ENCODE results near the gene SCN3A.

The SCN3A gene

DNA sequence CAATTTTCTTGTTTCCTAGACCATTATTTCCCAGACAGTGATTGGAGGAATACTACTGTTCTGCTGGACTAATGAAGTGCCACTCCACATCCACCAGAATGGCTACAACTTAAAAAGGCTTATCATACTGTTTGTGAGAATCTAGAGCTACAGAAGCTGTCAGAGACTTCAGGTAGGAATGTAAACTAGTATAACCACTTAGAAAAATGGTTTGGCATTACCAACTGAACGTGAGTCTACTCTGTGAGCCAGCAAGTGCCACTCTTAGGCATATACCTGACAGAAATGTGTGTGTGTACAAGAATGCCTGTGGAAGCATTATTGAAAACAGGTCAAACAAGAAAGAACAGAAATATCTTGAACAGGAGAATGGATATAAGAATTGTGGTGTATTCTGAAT lies 4.2 kb upstream of the SCN3A start:
- DNase-seq (ENCODE audit: low spot score in 2 of 2), result no peak

DNA sequence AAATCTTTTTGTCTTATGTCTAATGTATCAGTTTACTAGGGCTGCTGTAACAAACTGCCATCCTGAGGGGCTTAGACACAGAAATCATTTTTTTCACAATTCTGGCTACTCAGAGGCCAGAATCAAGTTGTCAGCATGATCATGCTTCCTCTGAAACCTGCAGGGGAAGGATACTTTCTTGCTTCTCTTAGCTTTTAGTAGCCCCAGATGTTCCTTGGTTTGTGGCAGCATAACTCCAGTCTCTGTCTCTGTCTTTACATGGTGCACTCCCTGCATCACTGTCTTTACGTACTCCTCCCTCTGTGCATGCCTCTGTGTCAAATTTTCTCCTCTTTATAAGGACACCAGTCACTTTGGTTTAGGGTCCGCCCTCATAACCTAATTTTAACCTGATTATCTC lies 2.0 kb upstream of the SCN3A start:
- Histone ChIP-seq H3K9me3 (no peaks in the 10 kb centered on the region), H3K36me3 (replicated peaks) (no peaks in the 10 kb centered on the region), H3K4me1 (peaks cover 2% of the 10 kb centered on the region; the same call in 1 of the 2 replicates), H3K27me3 (ENCODE audit: low read depth) (no peaks in the 10 kb centered on the region; the same call in 1 of the 2 replicates), H3K4me3 (no peak overlapping the region)
- no peak for DNase-seq (ENCODE audit: low spot score in 2 of 2)
- in situ Hi-C loops (cut with MboI; ENCODE audit: low sequenced_read_pairs), result no loop called here

More for the DNA sequence above, 4.2 kb upstream of the SCN3A start:
- H3K27me3 ChIP-seq (ENCODE audit: low read depth), result no peaks in the 10 kb centered on the region; the same call in 1 of the 2 replicates
- no peaks in the 10 kb centered on the region for H3K9me3 ChIP-seq
- no peaks in the 10 kb centered on the region for H3K36me3 ChIP-seq (replicated peaks)
- in situ Hi-C loops (cut with MboI; ENCODE audit: low sequenced_read_pairs), result no loop called here
- H3K4me3 ChIP-seq, result no peak overlapping the region
- H3K4me1 ChIP-seq, result peaks cover 2% of the 10 kb centered on the region; the same call in 1 of the 2 replicates

DNA sequence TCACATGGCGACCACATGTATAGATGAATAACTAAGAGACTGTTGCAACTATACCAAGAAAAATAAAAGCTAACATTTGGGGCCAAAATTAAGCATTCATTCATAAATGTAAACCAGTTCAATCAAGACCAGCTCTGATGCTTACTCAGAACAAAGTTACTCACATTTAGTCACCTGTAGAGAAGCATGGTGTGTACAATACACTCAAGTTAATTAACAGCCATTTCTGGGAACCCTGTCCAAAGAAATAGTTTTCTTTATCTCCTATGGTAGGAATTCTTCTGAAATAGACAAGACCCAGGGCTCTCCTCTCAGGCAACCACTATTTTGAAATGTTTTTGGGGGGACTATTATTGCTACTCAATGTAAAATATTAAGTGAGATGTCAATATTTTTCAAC lies 1.6 kb downstream of the SCN3A start:
- Histone ChIP-seq H3K36me3 (replicated peaks) (no peaks in the 10 kb centered on the region), H3K4me3 (no peak overlapping the region), H3K4me1 (peaks cover 2% of the 10 kb centered on the region; the same call in 1 of the 2 replicates), H3K27me3 (ENCODE audit: low read depth) (no peaks in the 10 kb centered on the region), H3K9me3 (no peaks in the 10 kb centered on the region)
- DNase-seq (ENCODE audit: low spot score in 2 of 2), result no peak
- in situ Hi-C loops (cut with MboI; ENCODE audit: low sequenced_read_pairs), result no loop called here

DNA sequence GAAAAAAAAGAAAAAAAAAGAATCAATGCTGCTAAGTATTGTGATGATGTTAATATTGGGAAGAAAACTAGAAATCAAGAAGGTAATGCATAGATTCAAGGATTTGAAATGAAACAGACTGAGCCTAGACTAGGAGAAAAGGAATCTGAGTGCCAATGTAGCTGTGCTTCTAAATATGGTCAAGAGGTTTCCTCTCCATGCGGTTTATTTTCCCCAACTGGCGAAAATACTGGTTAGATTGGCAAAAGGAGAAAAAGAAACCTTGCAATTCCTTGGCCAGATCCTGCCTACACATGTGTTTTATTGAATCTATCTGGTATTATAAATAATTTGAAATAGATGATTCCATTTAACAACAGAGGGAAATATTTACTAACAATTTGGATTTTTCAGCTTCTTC lies 5.7 kb downstream of the SCN3A start:
- no peaks in the 10 kb centered on the region for H3K36me3 ChIP-seq (replicated peaks)
- in situ Hi-C loops (cut with MboI; ENCODE audit: low sequenced_read_pairs), result loop anchor here (25.0 kb wide), 1 partner anchor 186 kb away; no protein-coding TSS in a partner anchor
- no peak overlapping the region for H3K4me3 ChIP-seq
- no peak for DNase-seq (ENCODE audit: low spot score in 2 of 2)
- H3K4me1 ChIP-seq, result no peaks in the 10 kb centered on the region
- H3K27me3 ChIP-seq (ENCODE audit: low read depth), result peaks cover 4% of the 10 kb centered on the region; the same call in 1 of the 2 replicates
- no peaks in the 10 kb centered on the region for H3K9me3 ChIP-seq

DNA sequence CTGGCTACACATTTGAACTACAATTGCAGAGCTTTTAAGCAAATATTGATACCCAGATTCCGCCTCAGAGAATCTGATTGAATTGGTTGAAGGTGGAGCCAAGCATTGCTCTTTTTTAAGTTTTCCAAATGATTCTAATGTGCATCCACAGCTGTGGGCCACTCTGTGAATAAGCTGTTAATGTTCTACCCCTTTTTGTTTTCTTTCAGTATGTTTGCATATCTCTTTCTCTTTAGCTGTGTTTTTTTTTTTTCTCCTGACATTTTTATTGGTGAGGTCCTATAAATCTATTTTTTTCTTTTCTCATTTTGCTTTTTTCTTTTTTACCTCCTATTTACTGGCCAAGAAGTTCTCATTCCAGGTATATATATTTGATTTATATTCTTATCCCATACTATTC lies 6.5 kb downstream of the SCN3A start:
- no peak overlapping the region for H3K4me3 ChIP-seq
- DNase-seq (ENCODE audit: low spot score in 2 of 2), result no peak

DNA sequence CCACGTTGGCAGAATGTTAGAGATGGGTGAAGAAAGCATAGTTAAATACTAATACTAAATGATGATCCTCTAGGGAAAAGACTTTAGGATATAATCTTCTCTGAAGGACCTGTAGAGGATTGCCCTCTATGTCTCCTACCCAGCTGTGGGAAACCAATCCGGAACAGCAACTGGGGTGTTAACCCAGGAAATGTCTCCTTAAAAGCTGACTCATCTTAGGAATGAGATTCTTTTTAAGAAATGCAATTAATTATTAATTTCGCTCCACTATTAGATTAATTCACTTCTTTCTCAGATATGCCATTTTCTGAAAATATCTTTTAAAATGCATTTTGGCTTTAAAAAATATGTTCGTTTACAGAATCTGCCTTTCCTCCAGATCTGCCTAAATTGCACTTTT lies 7.4 kb downstream of the SCN3A start:
- H3K27me3 ChIP-seq (ENCODE audit: low read depth), result peaks cover 4% of the 10 kb centered on the region; the same call in 1 of the 2 replicates
- DNase-seq (ENCODE audit: low spot score in 2 of 2), result no peak
- H3K4me3 ChIP-seq, result no peak overlapping the region
- in situ Hi-C loops (cut with MboI; ENCODE audit: low sequenced_read_pairs), result loop anchor here (25.0 kb wide), 1 partner anchor 184 kb away; no protein-coding TSS in a partner anchor
- no peaks in the 10 kb centered on the region for H3K36me3 ChIP-seq (replicated peaks)
- no peaks in the 10 kb centered on the region for H3K4me1 ChIP-seq
- no peaks in the 10 kb centered on the region for H3K9me3 ChIP-seq

More for the DNA sequence above, 6.5 kb downstream of the SCN3A start:
- peaks cover 4% of the 10 kb centered on the region; the same call in 1 of the 2 replicates for H3K27me3 ChIP-seq (ENCODE audit: low read depth)
- no peaks in the 10 kb centered on the region for H3K4me1 ChIP-seq
- H3K36me3 ChIP-seq (replicated peaks), result no peaks in the 10 kb centered on the region
- no peaks in the 10 kb centered on the region for H3K9me3 ChIP-seq
- in situ Hi-C loops (cut with MboI; ENCODE audit: low sequenced_read_pairs), result loop anchor here (25.0 kb wide), 1 partner anchor 185 kb away; no protein-coding TSS in a partner anchor

DNA sequence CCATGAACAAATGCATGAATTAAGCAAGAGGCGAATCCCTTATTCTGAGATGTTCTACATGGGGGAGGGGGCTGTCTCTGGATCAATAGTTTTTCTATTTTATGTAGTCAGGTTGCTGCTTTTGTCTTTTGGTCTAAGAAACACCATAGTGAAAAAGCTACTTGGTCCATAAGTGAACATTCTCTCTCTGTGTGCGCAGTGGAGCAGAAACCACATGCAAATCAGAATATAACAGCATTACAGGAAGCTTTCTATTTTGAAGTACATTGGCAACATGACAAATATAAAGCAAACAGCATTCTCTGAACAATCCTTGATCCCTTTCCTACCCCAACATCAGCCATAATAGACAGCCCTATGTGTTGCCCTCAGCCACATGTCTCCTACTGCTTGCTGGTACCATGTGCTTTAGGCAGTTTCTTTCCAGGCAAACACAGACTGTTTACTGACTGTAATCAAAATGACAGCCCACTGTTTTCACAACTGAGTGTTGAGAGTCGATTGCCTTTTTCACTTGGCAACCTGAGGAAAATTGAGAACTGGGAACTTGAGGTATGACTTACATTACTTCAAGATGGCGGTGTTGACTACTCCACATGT lies 10.6 kb downstream of the SCN3A start:
- Histone ChIP-seq H3K4me3 (no peak overlapping the region), H3K36me3 (replicated peaks) (no peaks in the 10 kb centered on the region), H3K9me3 (no peaks in the 10 kb centered on the region), H3K27me3 (ENCODE audit: low read depth) (peaks cover 4% of the 10 kb centered on the region; the same call in 1 of the 2 replicates), H3K4me1 (no peaks in the 10 kb centered on the region)
- no peak for DNase-seq (ENCODE audit: low spot score in 2 of 2)
- in situ Hi-C loops (cut with MboI; ENCODE audit: low sequenced_read_pairs), result loop anchor here (25.0 kb wide), 1 partner anchor 181 kb away; no protein-coding TSS in a partner anchor

DNA sequence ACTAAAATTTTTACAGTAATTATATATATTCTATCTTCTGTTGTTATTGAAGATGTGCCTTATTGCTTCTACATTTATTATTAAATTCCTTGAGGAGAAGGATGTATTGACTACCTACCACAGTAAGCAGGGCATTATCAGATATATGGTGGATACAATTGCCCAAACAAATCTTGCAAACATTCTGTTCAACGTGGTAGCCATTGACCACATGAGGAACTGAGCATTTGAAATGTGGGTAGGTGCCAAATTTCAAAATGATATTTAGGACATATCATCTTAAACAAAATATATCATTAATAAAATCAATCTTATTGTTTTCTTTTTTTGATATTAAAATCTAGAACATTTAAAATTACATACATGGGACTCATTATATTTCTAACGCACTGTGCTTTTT lies 11.1 kb downstream of the SCN3A start:
- no peaks in the 10 kb centered on the region for H3K9me3 ChIP-seq
- in situ Hi-C loops (cut with MboI; ENCODE audit: low sequenced_read_pairs), result loop anchor here (25.0 kb wide), 1 partner anchor 180 kb away; no protein-coding TSS in a partner anchor
- no peaks in the 10 kb centered on the region for H3K36me3 ChIP-seq (replicated peaks)
- H3K27me3 ChIP-seq (ENCODE audit: low read depth), result peaks cover 4% of the 10 kb centered on the region; the same call in 1 of the 2 replicates
- DNase-seq (ENCODE audit: low spot score in 2 of 2), result no peak
- no peaks in the 10 kb centered on the region for H3K4me1 ChIP-seq
- no peak overlapping the region for H3K4me3 ChIP-seq

DNA sequence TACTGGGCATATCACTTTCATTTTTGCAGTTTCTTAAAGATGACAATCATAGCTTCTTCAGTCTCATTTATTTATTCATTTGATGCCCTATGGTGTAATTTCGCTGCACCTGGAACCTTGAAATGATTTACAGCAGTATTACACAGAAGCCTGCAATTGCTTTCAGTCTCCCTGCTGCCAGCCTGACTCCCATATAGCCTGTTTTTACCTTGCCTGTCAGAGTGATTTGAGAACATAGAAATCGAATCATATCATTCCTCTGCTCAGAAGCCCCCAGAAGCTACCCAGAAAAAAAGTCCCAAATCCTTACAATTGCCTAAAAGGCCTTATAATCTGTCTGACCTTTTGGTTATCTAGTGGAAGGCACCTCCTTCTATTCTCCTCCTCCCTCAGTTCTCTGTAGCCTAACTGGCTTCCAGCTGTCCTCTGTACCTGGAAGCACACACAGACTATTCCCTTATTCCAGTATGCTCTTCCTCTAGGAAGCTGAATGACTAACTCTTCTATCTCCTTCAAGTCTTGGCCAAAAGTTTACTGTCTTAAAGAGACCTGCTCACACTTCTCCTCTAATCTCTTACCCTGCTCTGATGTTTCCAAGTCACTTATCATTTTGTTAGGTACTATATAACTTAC lies 12.6 kb downstream of the SCN3A start:
- no peak for DNase-seq (ENCODE audit: low spot score in 2 of 2)
- H3K4me1 ChIP-seq, result no peaks in the 10 kb centered on the region
- H3K9me3 ChIP-seq, result no peaks in the 10 kb centered on the region
- H3K4me3 ChIP-seq, result no peak overlapping the region
- no peaks in the 10 kb centered on the region for H3K36me3 ChIP-seq (replicated peaks)
- in situ Hi-C loops (cut with MboI; ENCODE audit: low sequenced_read_pairs), result loop anchor here (25.0 kb wide), 1 partner anchor 179 kb away; no protein-coding TSS in a partner anchor
- H3K27me3 ChIP-seq (ENCODE audit: low read depth), result no peaks in the 10 kb centered on the region

DNA sequence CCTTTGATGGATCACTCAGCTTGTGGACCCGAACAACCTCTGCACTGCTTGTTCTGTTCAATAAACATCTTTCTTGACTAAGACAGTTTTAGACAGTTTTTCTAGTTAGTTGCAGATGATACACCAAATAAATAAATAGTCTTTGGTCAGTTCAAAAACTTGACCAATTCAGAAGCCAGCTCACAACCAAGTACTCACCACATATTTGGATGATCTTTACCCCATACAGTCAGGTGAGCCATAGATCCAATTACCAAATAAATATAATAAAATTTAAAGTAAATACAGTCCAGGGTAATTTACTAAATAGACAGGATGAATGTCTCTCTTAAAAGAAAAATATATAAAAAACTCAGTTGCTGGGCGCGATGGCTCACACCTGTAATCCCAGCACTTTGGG lies 18.2 kb downstream of the SCN3A start:
- no peak overlapping the region for H3K4me3 ChIP-seq
- no peaks in the 10 kb centered on the region for H3K36me3 ChIP-seq (replicated peaks)
- H3K27me3 ChIP-seq (ENCODE audit: low read depth), result no peaks in the 10 kb centered on the region
- in situ Hi-C loops (cut with MboI; ENCODE audit: low sequenced_read_pairs), result loop anchor here (25.0 kb wide), 1 partner anchor 173 kb away; no protein-coding TSS in a partner anchor
- no peak for DNase-seq (ENCODE audit: low spot score in 2 of 2)
- H3K4me1 ChIP-seq, result no peaks in the 10 kb centered on the region
- no peaks in the 10 kb centered on the region for H3K9me3 ChIP-seq

DNA sequence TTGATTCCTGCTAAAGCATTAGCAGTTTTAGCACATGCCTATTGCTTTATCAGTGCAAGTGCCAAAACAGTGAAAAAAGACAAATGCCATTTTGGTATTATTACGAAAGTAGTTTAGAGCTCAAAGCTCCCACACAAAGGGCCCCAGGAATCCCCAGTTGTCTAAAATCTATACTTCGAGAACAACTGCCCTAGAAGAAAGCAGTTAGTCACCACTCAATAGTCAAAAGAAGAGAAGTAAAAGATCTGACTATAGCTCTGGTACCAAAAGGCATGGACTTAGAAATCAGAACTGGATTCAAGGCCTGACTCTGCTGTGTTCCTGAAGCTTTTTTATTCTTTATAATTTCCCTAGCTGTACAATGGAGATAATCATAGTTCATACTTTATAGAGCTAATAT lies 21.8 kb downstream of the SCN3A start:
- in situ Hi-C loops (cut with MboI; ENCODE audit: low sequenced_read_pairs), result loop anchor here (25.0 kb wide), 1 partner anchor 170 kb away; no protein-coding TSS in a partner anchor
- H3K36me3 ChIP-seq (replicated peaks), result no peaks in the 10 kb centered on the region
- H3K27me3 ChIP-seq (ENCODE audit: low read depth), result no peaks in the 10 kb centered on the region
- no peaks in the 10 kb centered on the region for H3K9me3 ChIP-seq
- H3K4me1 ChIP-seq, result no peaks in the 10 kb centered on the region
- no peak for DNase-seq (ENCODE audit: low spot score in 2 of 2)
- H3K4me3 ChIP-seq, result no peak overlapping the region

DNA sequence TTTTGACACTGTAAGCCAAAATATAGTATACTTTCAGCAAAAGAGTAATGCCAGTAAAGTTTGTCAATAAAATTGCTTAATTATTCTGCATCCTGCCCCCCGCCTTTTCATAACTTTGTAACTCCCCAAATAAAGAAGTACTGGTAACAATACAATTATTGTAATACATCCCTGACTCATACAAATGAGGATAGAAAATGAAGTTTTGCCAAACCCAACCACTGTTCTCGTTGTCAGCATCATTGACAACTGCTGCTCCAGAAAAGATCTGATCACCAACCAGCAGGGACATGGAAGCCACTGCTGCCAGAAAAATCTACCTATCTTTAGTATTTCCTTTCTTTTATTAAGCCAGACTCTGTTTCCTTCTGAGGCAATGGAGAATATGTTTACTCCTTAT lies 27.1 kb downstream of the SCN3A start:
- DNase-seq (ENCODE audit: low spot score in 2 of 2), result no peak
- H3K4me1 ChIP-seq, result no peaks in the 10 kb centered on the region
- H3K9me3 ChIP-seq, result no peaks in the 10 kb centered on the region
- H3K4me3 ChIP-seq, result no peak overlapping the region
- in situ Hi-C loops (cut with MboI; ENCODE audit: low sequenced_read_pairs), result loop anchor here (25.0 kb wide), 1 partner anchor 164 kb away; no protein-coding TSS in a partner anchor
- H3K27me3 ChIP-seq (ENCODE audit: low read depth), result no peaks in the 10 kb centered on the region
- H3K36me3 ChIP-seq (replicated peaks), result no peaks in the 10 kb centered on the region

DNA sequence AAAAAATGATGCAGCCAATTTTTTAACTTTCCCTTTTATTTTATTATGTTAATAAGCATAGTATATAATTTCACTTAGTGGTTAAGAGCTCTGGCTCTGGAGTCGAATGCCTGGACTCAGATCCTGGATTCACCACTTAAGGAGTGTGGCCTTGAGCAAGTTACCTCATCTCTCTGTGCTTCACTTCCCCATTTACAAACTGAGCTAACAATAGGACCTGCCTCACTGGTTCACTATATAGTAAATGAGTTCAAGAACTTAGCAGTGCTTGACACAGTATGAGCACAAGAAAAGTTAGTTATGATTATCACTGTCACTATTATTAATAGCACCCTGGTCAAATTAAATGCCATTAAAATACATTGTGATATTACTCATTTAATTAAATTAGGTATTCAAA lies 30.6 kb downstream of the SCN3A start:
- no peaks in the 10 kb centered on the region for H3K9me3 ChIP-seq
- in situ Hi-C loops (cut with MboI; ENCODE audit: low sequenced_read_pairs), result no loop called here
- no peaks in the 10 kb centered on the region for H3K36me3 ChIP-seq (replicated peaks)
- H3K4me3 ChIP-seq, result no peak overlapping the region
- H3K4me1 ChIP-seq, result no peaks in the 10 kb centered on the region
- no peak for DNase-seq (ENCODE audit: low spot score in 2 of 2)
- H3K27me3 ChIP-seq (ENCODE audit: low read depth), result peaks cover 5% of the 10 kb centered on the region; the same call in 1 of the 2 replicates

DNA sequence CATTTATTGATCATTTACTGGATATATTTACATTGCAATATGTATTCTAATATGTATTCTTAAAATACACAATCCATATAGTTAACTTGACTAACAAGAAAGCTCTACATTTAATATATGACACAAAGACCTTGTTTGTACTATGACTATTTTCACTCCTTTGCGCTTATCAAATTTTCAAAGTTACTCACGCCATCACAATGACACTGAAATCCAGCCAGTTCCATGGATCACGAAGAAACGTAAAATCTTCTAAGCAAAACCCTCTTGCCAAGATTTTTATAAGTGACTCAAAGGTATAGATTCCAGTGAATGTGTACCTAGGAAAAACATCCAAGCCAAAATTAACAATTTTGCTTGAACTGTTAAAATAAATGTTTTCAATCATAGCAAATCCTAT lies 39.6 kb downstream of the SCN3A start:
- no peaks in the 10 kb centered on the region for H3K27me3 ChIP-seq (ENCODE audit: low read depth)
- H3K36me3 ChIP-seq (replicated peaks), result no peaks in the 10 kb centered on the region
- H3K9me3 ChIP-seq, result no peaks in the 10 kb centered on the region
- no peak for DNase-seq (ENCODE audit: low spot score in 2 of 2)
- in situ Hi-C loops (cut with MboI; ENCODE audit: low sequenced_read_pairs), result no loop called here
- no peak overlapping the region for H3K4me3 ChIP-seq
- H3K4me1 ChIP-seq, result no peaks in the 10 kb centered on the region

Data from HAP-1 (cell line).